MCF 10A (cell line): Measurements from ENCODE around the gene OARD1. TPM values are rescaled to one million over a fixed set of nuclear protein-coding genes. Genes with fewer than 3 reads are reported as not detected.

ENCODE experiments used
- BruUV-seq: library from RNA; stranded (reverse); fragments of 400-500 nt; replicated peaks from 2 replicates; lab custom pipeline; 2021; lab: Mats Ljungman, UMichigan
- CTCF ChIA-PET: fragments of 300-600 bp; sonication (Branson Sonifier 250); formaldehyde crosslinking; extraction: SDS; loops from one replicate; lab custom pipeline; 2021; ENCODE audit warnings: antibody characterized with exemption, inconsistent platforms; lab: Yijun Ruan, JAX
- POLR2A ChIA-PET: fragments of 300-600, 350-650 bp; sonication (Branson Sonifier 250); formaldehyde crosslinking; extraction: SDS; loops from one replicate; lab custom pipeline; 2020; ENCODE audit warnings: antibody characterized with exemption, inconsistent platforms; lab: Yijun Ruan, JAX
- DNase-seq: peaks from one replicate; pipeline ENCODE4 v3.0.0-alpha.2; 2018; ENCODE audit not compliant: unreplicated experiment
- H3K27ac Mint-ChIP-seq: one replicate; pipeline ENCODE4 v1.8.0; 2022; ENCODE audit warnings: mild to moderate bottlenecking, low read depth, mixed read lengths; ENCODE audit not compliant: unreplicated experiment
- H3K27me3 Mint-ChIP-seq: one replicate; pipeline ENCODE4 v1.8.0; 2022; ENCODE audit warnings: mixed read lengths; ENCODE audit not compliant: insufficient read depth, unreplicated experiment
- H3K36me3 Mint-ChIP-seq: one replicate; pipeline ENCODE4 v1.8.0; 2022; ENCODE audit warnings: mild to moderate bottlenecking, moderate library complexity, mixed read lengths; ENCODE audit not compliant: insufficient read depth, unreplicated experiment
- H3K4me1 Mint-ChIP-seq: one replicate; pipeline ENCODE4 v1.8.0; 2022; ENCODE audit warnings: mixed read lengths; ENCODE audit not compliant: insufficient read depth, unreplicated experiment
- H3K4me3 Mint-ChIP-seq: one replicate; pipeline ENCODE4 v1.8.0; 2022; ENCODE audit warnings: mild to moderate bottlenecking, moderate library complexity, mixed read lengths; ENCODE audit not compliant: unreplicated experiment
- H3K9me3 Mint-ChIP-seq: one replicate; pipeline ENCODE4 v1.8.0; 2022; ENCODE audit warnings: mixed read lengths; ENCODE audit not compliant: unreplicated experiment
- intact Hi-C: fragments of 100-400 bp; cut with micrococcal nuclease; formaldehyde crosslinking; loops from 2 replicates; pipeline ENCODE4 v1.14.1; 2022
- total RNA-seq: library from RNA; stranded (reverse); gene quantifications from 2 replicates; pipeline ENCODE4 v1.2.3, GENCODE V29; 2022
- TF ChIP-seq, protein P1 (sequence below): fragments of 200-600 bp; IDR thresholded peaks from one replicate; pipeline ENCODE4 v1.8.0; 2022; ENCODE audit warnings: antibody characterized with exemption, mild to moderate bottlenecking; ENCODE audit not compliant: unreplicated experiment

Gene OARD1
- total RNA-seq, 1 experiment from 2014 or later, result 28.0 TPM

GRCh38 chr6:41097467-41098090 is 25.4 kb upstream of the OARD1 start:
- intact Hi-C loops, result no loop called here
- POLR2A ChIA-PET, result interaction anchor here (0.5 kb wide), 1 partner anchor 1256 kb away, joined by 3 read pairs; no protein-coding TSS in a partner anchor
- H3K4me1 Mint-ChIP-seq, result no peaks in the 10 kb centered on the region

DNA sequence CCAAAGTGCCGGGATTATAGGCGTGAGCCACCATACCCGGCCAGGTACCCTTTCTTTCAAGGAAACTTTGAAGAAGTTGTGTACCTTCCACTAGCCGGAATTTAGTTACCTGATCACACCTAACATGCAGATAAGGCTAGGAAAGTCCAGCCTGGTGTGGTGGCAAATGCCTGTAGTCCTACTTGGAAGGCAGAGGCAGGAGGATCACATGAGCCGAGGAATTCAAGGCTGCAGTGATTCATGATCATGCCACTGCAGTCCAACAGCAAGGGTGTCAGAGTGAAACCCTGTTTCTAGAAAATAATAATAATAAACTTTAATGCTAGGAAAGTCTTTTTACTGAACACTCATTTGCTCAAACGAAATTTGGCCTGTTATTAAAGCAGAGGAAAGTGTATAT is 21.6 kb upstream of the OARD1 start:
- no peaks in the 10 kb centered on the region for H3K27me3 Mint-ChIP-seq
- intact Hi-C loops, result no loop called here
- no peaks in the 10 kb centered on the region for H3K9me3 Mint-ChIP-seq
- POLR2A ChIA-PET, result interaction anchor here (0.6 kb wide), 1 partner anchor 18 kb away, joined by 3 read pairs; no protein-coding TSS in a partner anchor
- TF ChIP-seq, protein P1, sequence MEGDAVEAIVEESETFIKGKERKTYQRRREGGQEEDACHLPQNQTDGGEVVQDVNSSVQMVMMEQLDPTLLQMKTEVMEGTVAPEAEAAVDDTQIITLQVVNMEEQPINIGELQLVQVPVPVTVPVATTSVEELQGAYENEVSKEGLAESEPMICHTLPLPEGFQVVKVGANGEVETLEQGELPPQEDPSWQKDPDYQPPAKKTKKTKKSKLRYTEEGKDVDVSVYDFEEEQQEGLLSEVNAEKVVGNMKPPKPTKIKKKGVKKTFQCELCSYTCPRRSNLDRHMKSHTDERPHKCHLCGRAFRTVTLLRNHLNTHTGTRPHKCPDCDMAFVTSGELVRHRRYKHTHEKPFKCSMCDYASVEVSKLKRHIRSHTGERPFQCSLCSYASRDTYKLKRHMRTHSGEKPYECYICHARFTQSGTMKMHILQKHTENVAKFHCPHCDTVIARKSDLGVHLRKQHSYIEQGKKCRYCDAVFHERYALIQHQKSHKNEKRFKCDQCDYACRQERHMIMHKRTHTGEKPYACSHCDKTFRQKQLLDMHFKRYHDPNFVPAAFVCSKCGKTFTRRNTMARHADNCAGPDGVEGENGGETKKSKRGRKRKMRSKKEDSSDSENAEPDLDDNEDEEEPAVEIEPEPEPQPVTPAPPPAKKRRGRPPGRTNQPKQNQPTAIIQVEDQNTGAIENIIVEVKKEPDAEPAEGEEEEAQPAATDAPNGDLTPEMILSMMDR, result no peak
- H3K36me3 Mint-ChIP-seq, result peaks cover 98% of the 10 kb centered on the region
- no TSS peak for BruUV-seq
- H3K4me1 Mint-ChIP-seq, result no peaks in the 10 kb centered on the region
- H3K4me3 Mint-ChIP-seq, result no peak overlapping the region
- no peak overlapping the region for H3K27ac Mint-ChIP-seq
- CTCF ChIA-PET, result interaction anchor here (1.2 to 5.1 kb wide), 4 partner anchors 10 to 226 kb away, joined by 5 to 57 read pairs (median 10); no protein-coding TSS in a partner anchor
- no peak for DNase-seq

More at GRCh38 chr6:41097467-41098090, 25.4 kb upstream of the OARD1 start:
- Mint-ChIP-seq H3K9me3 (no peaks in the 10 kb centered on the region), H3K36me3 (peaks cover 96% of the 10 kb centered on the region), H3K27me3 (no peaks in the 10 kb centered on the region), H3K4me3 (no peak overlapping the region), H3K27ac (peak overlapping the region; percentile 32)
- TF ChIP-seq, protein P1, result no peak
- no TSS peak for BruUV-seq
- CTCF ChIA-PET, result interaction anchor here (0.5 kb wide), 1 partner anchor 115 kb away, joined by 3 read pairs; no protein-coding TSS in a partner anchor
- no peak for DNase-seq

GRCh38 chr6:41092421-41093140 is 20.4 kb upstream of the OARD1 start:
- Mint-ChIP-seq H3K27me3 (no peaks in the 10 kb centered on the region), H3K4me3 (no peak overlapping the region), H3K36me3 (peaks cover 98% of the 10 kb centered on the region), H3K27ac (no peak overlapping the region), H3K9me3 (no peaks in the 10 kb centered on the region), H3K4me1 (no peaks in the 10 kb centered on the region)
- no TSS peak for BruUV-seq
- peak; percentile 37 for DNase-seq
- TF ChIP-seq, protein P1, result peak; percentile 29
- intact Hi-C loops, result loop anchor here (1.0 kb wide), 2 partner anchors 90 to 227 kb away; no protein-coding TSS in a partner anchor
- POLR2A ChIA-PET, result interaction anchor here (0.5 to 1.3 kb wide), 6 partner anchors 13 to 114 kb away, joined by 3 to 6 read pairs (median 3); no protein-coding TSS in a partner anchor
- CTCF ChIA-PET, result interaction anchor here (0.5 to 5.1 kb wide), 27 partner anchors 8 to 587 kb away, joined by 3 to 57 read pairs (median 5); partner anchors contain the start of genes NFYA and OARD1
